GM23338 (cell line): ENCODE measurements around the gene TOLLIP.

Experiments
- CTCF ChIP-seq, 2 experiments: fragments of 200-600 bp in 1 of 2; sonication (generic) in 1 of 2; conservative IDR thresholded peaks; 2 replicates each; pipeline versions ENCODE4 v1.5.1 to v1.6.1; 2016 to 2017; ENCODE audit warnings: antibody characterized with exemption in 2 of 2, low read depth in 2 of 2, mild to moderate bottlenecking in 2 of 2, moderate library complexity in 1 of 2
- EZH2 ChIP-seq: fragments of 200-600 bp; sonication (generic); IDR thresholded peaks from one replicate; pipeline ENCODE4 v1.8.0; 2017; ENCODE audit warnings: antibody characterized with exemption, mild to moderate bottlenecking, low read depth; ENCODE audit not compliant: unreplicated experiment
- EZH2phosphoT487 ChIP-seq: fragments of 200-600 bp; sonication (generic); IDR thresholded peaks from one replicate; pipeline ENCODE4 v1.8.1; 2018; ENCODE audit warnings: antibody characterized with exemption; ENCODE audit not compliant: unreplicated experiment
- JUNB ChIP-seq: IDR thresholded peaks from one replicate; pipeline ENCODE4 v1.6.1; 2016; ENCODE audit warnings: antibody characterized with exemption; ENCODE audit not compliant: unreplicated experiment
- NANOG ChIP-seq: IDR thresholded peaks from 2 replicates; pipeline ENCODE4 v1.6.1; 2016; ENCODE audit warnings: antibody characterized with exemption, borderline replicate concordance
- POLR2AphosphoS5 ChIP-seq: IDR thresholded peaks from 2 replicates; pipeline ENCODE4 v1.6.1; 2016; ENCODE audit warnings: antibody characterized with exemption, low read depth
- TF ChIP-seq, protein P1 (sequence below): IDR thresholded peaks from one replicate; pipeline ENCODE4 v1.6.1; 2018; ENCODE audit warnings: antibody characterized with exemption; ENCODE audit not compliant: unreplicated experiment

GRCh38 chr11:1326435-1327063 lies 17.1 kb upstream of the TOLLIP start:
- TF ChIP-seq CTCF (conservative IDR thresholded peaks at IDR 0.05; ENCODE audit: low read depth in 2 of 2), result no peak
- no peak for TF ChIP-seq EZH2
- TF ChIP-seq EZH2phosphoT487, result no peak
- TF ChIP-seq NANOG, result no peak
- no peak for TF ChIP-seq POLR2AphosphoS5
- TF ChIP-seq, protein P1, sequence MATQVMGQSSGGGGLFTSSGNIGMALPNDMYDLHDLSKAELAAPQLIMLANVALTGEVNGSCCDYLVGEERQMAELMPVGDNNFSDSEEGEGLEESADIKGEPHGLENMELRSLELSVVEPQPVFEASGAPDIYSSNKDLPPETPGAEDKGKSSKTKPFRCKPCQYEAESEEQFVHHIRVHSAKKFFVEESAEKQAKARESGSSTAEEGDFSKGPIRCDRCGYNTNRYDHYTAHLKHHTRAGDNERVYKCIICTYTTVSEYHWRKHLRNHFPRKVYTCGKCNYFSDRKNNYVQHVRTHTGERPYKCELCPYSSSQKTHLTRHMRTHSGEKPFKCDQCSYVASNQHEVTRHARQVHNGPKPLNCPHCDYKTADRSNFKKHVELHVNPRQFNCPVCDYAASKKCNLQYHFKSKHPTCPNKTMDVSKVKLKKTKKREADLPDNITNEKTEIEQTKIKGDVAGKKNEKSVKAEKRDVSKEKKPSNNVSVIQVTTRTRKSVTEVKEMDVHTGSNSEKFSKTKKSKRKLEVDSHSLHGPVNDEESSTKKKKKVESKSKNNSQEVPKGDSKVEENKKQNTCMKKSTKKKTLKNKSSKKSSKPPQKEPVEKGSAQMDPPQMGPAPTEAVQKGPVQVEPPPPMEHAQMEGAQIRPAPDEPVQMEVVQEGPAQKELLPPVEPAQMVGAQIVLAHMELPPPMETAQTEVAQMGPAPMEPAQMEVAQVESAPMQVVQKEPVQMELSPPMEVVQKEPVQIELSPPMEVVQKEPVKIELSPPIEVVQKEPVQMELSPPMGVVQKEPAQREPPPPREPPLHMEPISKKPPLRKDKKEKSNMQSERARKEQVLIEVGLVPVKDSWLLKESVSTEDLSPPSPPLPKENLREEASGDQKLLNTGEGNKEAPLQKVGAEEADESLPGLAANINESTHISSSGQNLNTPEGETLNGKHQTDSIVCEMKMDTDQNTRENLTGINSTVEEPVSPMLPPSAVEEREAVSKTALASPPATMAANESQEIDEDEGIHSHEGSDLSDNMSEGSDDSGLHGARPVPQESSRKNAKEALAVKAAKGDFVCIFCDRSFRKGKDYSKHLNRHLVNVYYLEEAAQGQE, result no peak
- TF ChIP-seq JUNB, result no peak
